Activated CD4-positive, alpha-beta memory T cell treated with anti-CD3 and anti-CD28 coated beads, Interleukin-2, amount 10 ng/mL, durations not matched to agents 7 days and 5 days (primary cell): ENCODE data around the gene TM9SF1. TPM values are rescaled to one million over a fixed set of nuclear protein-coding genes. Genes with fewer than 3 reads are reported as not detected.

ENCODE experiments used
- CTCF ChIA-PET: fragments of 350-600 bp; sonication (Branson Sonifier 250); formaldehyde crosslinking; loops from one replicate; lab custom pipeline; 2021; ENCODE audit warnings: antibody characterized with exemption, inconsistent platforms; lab: Charles Lee
- POLR2A ChIA-PET: fragments of 350-600 bp; sonication (Branson Sonifier 250); formaldehyde crosslinking; loops from one replicate; lab custom pipeline; 2021; ENCODE audit warnings: antibody characterized with exemption; lab: Charles Lee
- DNase-seq: peaks from one replicate; pipeline ENCODE4 v3.0.0-alpha.2; 2020
- H3K27ac Mint-ChIP-seq: one replicate; pipeline ENCODE4 v1.8.0; 2021; ENCODE audit warnings: mild to moderate bottlenecking, mixed read lengths
- H3K27me3 Mint-ChIP-seq: one replicate; pipeline ENCODE4 v1.8.0; 2021; ENCODE audit warnings: mixed read lengths
- H3K36me3 Mint-ChIP-seq: one replicate; pipeline ENCODE4 v1.8.0; 2021; ENCODE audit warnings: low read depth, mixed read lengths
- H3K4me1 Mint-ChIP-seq: one replicate; pipeline ENCODE4 v1.8.0; 2021; ENCODE audit warnings: mixed read lengths
- H3K4me3 Mint-ChIP-seq: one replicate; pipeline ENCODE4 v1.8.0; 2021; ENCODE audit warnings: mild to moderate bottlenecking, mixed read lengths
- H3K9me3 Mint-ChIP-seq: one replicate; pipeline ENCODE4 v1.8.0; 2021; ENCODE audit warnings: mixed read lengths
- total RNA-seq, 2 experiments: library from RNA; stranded (reverse); gene quantifications; one replicate each; pipeline ENCODE4 v1.2.3, GENCODE V29; 2021

The TM9SF1 gene
- total RNA-seq, 2 experiments from 2014 or later = 30.8 to 35.1 TPM

- POLR2A ChIA-PET = interaction anchor here (0.9 to 18.6 kb wide), 6 partner anchors 11 to 59 kb away, joined by 3 to 652 read pairs (median 5); partner anchors contain the start of genes DCAF11, EMC9, NRL and PSME1
- H3K27ac Mint-ChIP-seq = no peak overlapping the region
Observed at GRCh38 chr14:24155100-24155499, 40.1 kb downstream of the TM9SF1 start.

DNA sequence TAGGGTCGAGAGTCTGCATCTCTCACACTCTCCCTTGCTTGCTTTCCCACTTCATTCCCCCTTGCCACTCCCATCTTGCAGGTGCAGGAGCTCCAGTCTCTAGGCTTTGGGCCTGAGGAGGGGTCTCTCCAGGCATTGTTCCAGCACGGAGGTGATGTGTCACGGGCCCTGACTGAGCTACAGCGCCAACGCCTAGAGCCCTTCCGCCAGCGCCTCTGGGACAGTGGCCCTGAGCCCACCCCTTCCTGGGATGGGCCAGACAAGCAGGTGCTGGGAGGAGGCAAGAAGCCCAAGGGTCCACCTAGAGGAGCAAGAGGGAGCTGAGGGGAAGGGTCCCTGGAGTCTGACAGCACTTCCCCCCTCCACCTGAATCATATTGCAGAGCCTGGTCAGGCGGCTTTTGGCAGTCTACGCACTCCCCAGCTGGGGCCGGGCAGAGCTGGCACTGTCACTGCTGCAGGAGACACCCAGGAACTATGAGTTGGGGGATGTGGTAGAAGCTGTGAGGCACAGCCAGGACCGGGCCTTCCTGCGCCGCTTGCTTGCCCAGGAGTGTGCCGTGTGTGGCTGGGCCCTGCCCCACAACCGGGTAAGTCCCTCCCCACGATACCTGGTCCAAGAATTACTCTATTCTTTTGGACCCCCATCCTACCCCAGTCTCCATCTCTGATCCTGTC, 43.7 kb downstream of the TM9SF1 start:
- no peaks in the 10 kb centered on the region for H3K27me3 Mint-ChIP-seq
- H3K27ac Mint-ChIP-seq = no peak overlapping the region
- DNase-seq = no peak
- ChIA-PET CTCF (interaction anchor here (1.2 to 3.6 kb wide), 2 partner anchors 9 to 146 kb away, joined by 3 to 21 read pairs; partner anchors contain the start of gene IRF9), POLR2A (interaction anchor here (0.7 to 19.0 kb wide), 5 partner anchors 11 to 44 kb away, joined by 4 to 652 read pairs (median 8); partner anchors contain the start of genes EMC9, IRF9, NRL and PSME1)
- H3K9me3 Mint-ChIP-seq = no peaks in the 10 kb centered on the region
- peaks cover 28% of the 10 kb centered on the region for H3K4me1 Mint-ChIP-seq
- no peak overlapping the region for H3K4me3 Mint-ChIP-seq
- peaks cover 70% of the 10 kb centered on the region for H3K36me3 Mint-ChIP-seq

More at GRCh38 chr14:24155100-24155499, 40.1 kb downstream of the TM9SF1 start:
- Mint-ChIP-seq H3K4me3 (no peak overlapping the region), H3K27me3 (no peaks in the 10 kb centered on the region), H3K9me3 (no peaks in the 10 kb centered on the region), H3K36me3 (peaks cover 72% of the 10 kb centered on the region), H3K4me1 (peaks cover 15% of the 10 kb centered on the region)
- CTCF ChIA-PET = no interaction called here
- no peak for DNase-seq

DNA sequence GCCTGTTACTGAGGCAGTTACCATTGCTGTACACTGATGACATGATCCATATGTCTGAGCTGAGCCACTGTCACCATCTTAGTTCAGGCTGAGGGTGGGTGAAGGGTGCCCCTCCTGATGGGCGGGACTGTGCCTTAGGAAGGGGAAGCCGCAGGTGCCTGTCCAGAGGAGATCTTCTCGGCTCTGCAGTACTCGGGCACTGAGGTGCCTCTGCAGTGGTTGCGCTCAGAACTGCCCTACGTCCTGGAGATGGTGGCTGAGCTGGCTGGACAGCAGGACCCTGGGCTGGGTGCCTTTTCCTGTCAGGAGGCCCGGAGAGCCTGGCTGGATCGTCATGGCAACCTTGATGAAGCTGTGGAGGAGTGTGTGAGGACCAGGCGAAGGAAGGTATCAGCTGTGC, 44.2 kb downstream of the TM9SF1 start:
- CTCF ChIA-PET = interaction anchor here (1.2 to 3.6 kb wide), 2 partner anchors 10 to 146 kb away, joined by 3 to 21 read pairs; partner anchors contain the start of gene IRF9
- Mint-ChIP-seq H3K4me1 (peaks cover 28% of the 10 kb centered on the region), H3K9me3 (no peaks in the 10 kb centered on the region), H3K27ac (no peak overlapping the region), H3K36me3 (peaks cover 74% of the 10 kb centered on the region), H3K27me3 (no peaks in the 10 kb centered on the region), H3K4me3 (no peak overlapping the region)
- no peak for DNase-seq
- POLR2A ChIA-PET = interaction anchor here (0.7 to 19.0 kb wide), 6 partner anchors 10 to 45 kb away, joined by 3 to 652 read pairs (median 7); partner anchors contain the start of genes EMC9, IRF9, NRL and PSME1

GRCh38 chr14:24150567-24150966, 44.7 kb downstream of the TM9SF1 start:
- H3K4me3 Mint-ChIP-seq = no peak overlapping the region
- DNase-seq = no peak
- peaks cover 74% of the 10 kb centered on the region for H3K36me3 Mint-ChIP-seq
- peaks cover 31% of the 10 kb centered on the region for H3K4me1 Mint-ChIP-seq
- no peaks in the 10 kb centered on the region for H3K27me3 Mint-ChIP-seq
- ChIA-PET POLR2A (interaction anchor here (0.7 to 19.0 kb wide), 7 partner anchors 9 to 45 kb away, joined by 3 to 652 read pairs (median 6); partner anchors contain the start of genes EMC9, IRF9, NRL and PSME1), CTCF (interaction anchor here (0.8 to 3.6 kb wide), 3 partner anchors 9 to 147 kb away, joined by 3 to 21 read pairs (median 3); partner anchors contain the start of genes EMC9 and IRF9)
- H3K9me3 Mint-ChIP-seq = no peaks in the 10 kb centered on the region
- no peak overlapping the region for H3K27ac Mint-ChIP-seq

DNA sequence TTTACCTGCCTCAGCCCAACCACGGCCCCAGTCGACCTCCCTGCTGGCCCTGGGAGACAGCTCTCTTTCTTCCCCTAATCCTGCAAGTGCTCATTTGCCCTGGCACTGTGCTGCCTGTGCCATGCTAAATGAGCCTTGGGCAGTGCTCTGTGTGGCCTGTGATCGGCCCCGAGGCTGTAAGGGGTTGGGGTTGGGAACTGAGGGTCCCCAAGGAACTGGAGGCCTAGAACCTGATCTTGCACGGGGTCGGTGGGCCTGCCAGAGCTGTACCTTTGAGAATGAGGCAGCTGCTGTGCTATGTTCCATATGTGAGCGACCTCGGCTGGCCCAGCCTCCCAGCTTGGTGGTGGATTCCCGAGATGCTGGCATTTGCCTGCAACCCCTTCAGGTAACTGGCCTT, 45.2 kb downstream of the TM9SF1 start:
- H3K4me3 Mint-ChIP-seq = no peak overlapping the region
- no peaks in the 10 kb centered on the region for H3K27me3 Mint-ChIP-seq
- ChIA-PET CTCF (interaction anchor here (0.8 to 3.6 kb wide), 2 partner anchors 9 to 10 kb away, joined by 3 to 21 read pairs; partner anchors contain the start of genes EMC9 and IRF9), POLR2A (interaction anchor here (0.7 to 19.0 kb wide), 6 partner anchors 9 to 160 kb away, joined by 3 to 652 read pairs (median 6); partner anchors contain the start of genes EMC9, IRF9, PSME1 and TM9SF1)
- no peaks in the 10 kb centered on the region for H3K9me3 Mint-ChIP-seq
- H3K27ac Mint-ChIP-seq = no peak overlapping the region
- peaks cover 74% of the 10 kb centered on the region for H3K36me3 Mint-ChIP-seq
- H3K4me1 Mint-ChIP-seq = peaks cover 36% of the 10 kb centered on the region
- DNase-seq = no peak

DNA sequence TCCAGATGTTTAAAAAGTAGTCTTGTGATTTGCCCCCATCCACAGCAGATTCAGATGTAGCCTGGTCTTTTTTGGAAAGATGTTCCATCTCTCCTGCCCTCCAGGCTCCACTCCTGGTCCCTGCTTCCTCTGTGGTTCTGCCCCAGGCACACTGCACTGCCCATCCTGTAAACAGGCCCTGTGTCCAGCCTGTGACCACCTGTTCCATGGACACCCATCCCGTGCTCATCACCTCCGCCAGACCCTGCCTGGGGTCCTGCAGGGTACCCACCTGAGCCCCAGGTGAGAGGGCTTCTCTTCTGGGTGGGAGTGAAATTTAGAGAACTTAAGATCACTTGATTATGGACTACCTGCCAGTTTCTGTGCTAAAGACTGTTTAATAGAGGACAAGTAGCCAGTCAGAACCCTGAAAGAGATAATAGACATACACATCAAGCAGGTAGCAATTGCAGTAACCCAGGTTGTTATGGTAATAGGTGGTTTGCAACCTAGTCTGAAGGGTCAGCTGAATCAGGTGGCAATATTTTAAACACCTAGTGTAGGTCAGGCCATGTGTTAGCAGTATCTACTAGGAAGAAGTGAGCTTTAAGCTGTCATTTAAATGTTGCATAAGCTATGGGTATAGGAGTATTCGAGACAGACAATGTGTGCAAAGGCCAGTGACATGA, 45.8 kb downstream of the TM9SF1 start:
- DNase-seq = no peak
- H3K4me3 Mint-ChIP-seq = peak overlapping the region; percentile 96
- ChIA-PET CTCF (interaction anchor here (0.8 to 4.6 kb wide), 3 partner anchors 8 to 14 kb away, joined by 3 to 21 read pairs (median 20); partner anchors contain the start of genes EMC9, IRF9 and PSME1), POLR2A (interaction anchor here (0.7 to 21.4 kb wide), 10 partner anchors 8 to 161 kb away, joined by 3 to 652 read pairs (median 16); partner anchors contain the start of genes DCAF11, EMC9, IRF9 and NRL)
- no peaks in the 10 kb centered on the region for H3K27me3 Mint-ChIP-seq
- H3K36me3 Mint-ChIP-seq = peaks cover 74% of the 10 kb centered on the region
- H3K9me3 Mint-ChIP-seq = no peaks in the 10 kb centered on the region
- H3K27ac Mint-ChIP-seq = peak overlapping the region; percentile 44
- H3K4me1 Mint-ChIP-seq = peaks cover 40% of the 10 kb centered on the region

GRCh38 chr14:24147761-24148428, 47.3 kb downstream of the TM9SF1 start:
- H3K4me1 Mint-ChIP-seq = peaks cover 55% of the 10 kb centered on the region
- H3K27ac Mint-ChIP-seq = peak overlapping the region; percentile 84
- H3K36me3 Mint-ChIP-seq = peaks cover 80% of the 10 kb centered on the region
- H3K27me3 Mint-ChIP-seq = no peaks in the 10 kb centered on the region
- ChIA-PET CTCF (interaction anchor here (0.6 to 4.6 kb wide), 10 partner anchors 8 to 160 kb away, joined by 3 to 76 read pairs (median 7); partner anchors contain the start of genes CIDEB, IRF9, PSME1 and TINF2), POLR2A (interaction anchor here (0.8 to 21.4 kb wide), 19 partner anchors 11 to 99 kb away, joined by 3 to 652 read pairs (median 8); partner anchors contain the start of genes CHMP4A, DCAF11, IPO4 and IRF9)
- H3K4me3 Mint-ChIP-seq = peak overlapping the region; percentile 96
- DNase-seq = no peak
- no peaks in the 10 kb centered on the region for H3K9me3 Mint-ChIP-seq

DNA sequence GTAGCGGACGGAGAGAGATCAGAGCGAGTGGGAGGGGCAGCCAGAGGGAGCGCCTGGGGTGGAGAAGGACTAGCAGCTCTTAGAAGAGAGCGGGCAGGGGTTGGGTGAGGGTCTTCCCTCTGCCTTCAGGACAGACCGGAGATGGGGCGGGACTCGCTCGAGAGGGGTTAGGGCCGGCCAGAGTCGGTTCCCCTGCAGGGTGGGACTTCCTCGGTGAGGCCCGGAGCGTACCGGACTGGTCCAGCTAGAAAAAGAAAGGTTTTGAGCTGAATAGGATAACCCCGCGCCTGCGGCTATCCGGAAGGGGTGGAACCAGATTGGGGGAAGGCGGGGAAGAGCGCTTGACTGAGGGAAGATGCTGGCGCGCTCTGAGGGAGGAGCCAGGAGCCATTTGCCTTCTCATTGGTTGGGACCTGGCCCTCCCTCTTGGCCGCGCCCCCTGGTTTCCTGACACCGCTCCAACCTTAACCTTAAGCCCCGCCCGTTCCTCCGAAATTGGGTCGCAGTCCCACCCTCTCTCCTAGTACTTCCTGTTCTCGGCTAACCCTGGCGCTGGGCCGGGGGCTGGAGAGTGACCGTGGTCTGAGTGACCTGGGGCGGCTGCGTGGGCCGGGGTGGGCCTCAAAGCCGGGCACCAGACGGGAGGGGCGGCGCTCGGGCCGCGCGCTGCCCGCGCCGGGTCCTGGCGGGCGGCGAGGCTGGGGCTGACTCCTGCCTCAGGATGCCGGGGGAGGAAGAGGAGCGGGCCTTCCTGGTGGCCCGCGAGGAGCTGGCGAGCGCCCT, 48.1 kb downstream of the TM9SF1 start, which contains the start of gene RNF31:
TSS of gene RNF31 (plus strand) at position 521 of the 783 bp plus-strand sequence. CDS start at position 722, 201 bp downstream.
- ChIA-PET CTCF (interaction anchor here (1.0 to 4.6 kb wide), 15 partner anchors 9 to 285 kb away, joined by 3 to 76 read pairs (median 5); partner anchors contain the start of genes CIDEB, DCAF11, IRF9 and NRL), POLR2A (interaction anchor here (1.0 to 21.4 kb wide), 22 partner anchors 10 to 283 kb away, joined by 3 to 652 read pairs (median 8); partner anchors contain the start of genes CBLN3, CHMP4A, DCAF11 and IPO4)
- no peaks in the 10 kb centered on the region for H3K27me3 Mint-ChIP-seq
- no peaks in the 10 kb centered on the region for H3K9me3 Mint-ChIP-seq
- peaks cover 58% of the 10 kb centered on the region for H3K4me1 Mint-ChIP-seq
- peak; percentile 99 for DNase-seq
- H3K27ac Mint-ChIP-seq = peak within 1 kb of the TSS; percentile 99
- H3K4me3 Mint-ChIP-seq = peak within 1 kb of the TSS; percentile 96
- H3K36me3 Mint-ChIP-seq = peaks cover 80% of the 10 kb centered on the region

DNA sequence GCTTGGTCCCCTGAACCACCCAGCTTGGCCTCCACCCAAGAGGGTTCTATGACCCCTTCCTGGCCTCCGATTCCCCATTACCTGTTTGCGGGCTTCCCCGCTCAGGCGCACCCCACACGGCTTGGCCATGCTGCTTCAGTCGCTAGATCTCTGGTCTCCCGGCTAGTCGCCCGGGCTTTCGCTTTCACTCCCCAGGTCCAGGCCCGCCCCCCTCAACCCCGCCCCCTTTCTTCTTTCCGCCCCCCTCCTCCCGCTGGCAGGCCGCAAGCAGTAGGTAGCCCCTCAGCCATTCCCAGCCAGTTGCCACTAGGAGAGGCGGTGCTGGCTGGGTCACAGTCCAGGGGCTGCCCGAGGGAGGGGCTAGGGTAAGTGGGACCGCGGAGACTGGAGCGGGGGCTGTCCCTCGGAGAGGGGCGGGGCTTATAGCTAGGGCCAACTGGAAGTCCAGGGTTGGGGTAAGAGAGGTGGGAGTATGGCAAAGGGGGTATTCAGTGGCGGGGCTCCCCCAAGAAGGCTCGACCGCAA, 48.7 kb downstream of the TM9SF1 start, which contains the start of gene PSME2:
TSS of gene PSME2 (minus strand) at position 158 of the 525 bp plus-strand sequence. CDS start at position 129, 29 bp downstream.
- DNase-seq = peak; percentile 91
- H3K27ac Mint-ChIP-seq = peak within 1 kb of the TSS; percentile 99
- ChIA-PET CTCF (interaction anchor here (1.0 to 4.6 kb wide), 14 partner anchors 9 to 285 kb away, joined by 3 to 76 read pairs (median 6); partner anchors contain the start of genes CIDEB, DCAF11, IRF9 and NRL), POLR2A (interaction anchor here (0.9 to 21.4 kb wide), 25 partner anchors 9 to 284 kb away, joined by 3 to 652 read pairs (median 7); partner anchors contain the start of genes CARMIL3, CBLN3, CHMP4A and DCAF11)
- no peaks in the 10 kb centered on the region for H3K27me3 Mint-ChIP-seq
- H3K4me3 Mint-ChIP-seq = peak within 1 kb of the TSS; percentile 96
- peaks cover 63% of the 10 kb centered on the region for H3K4me1 Mint-ChIP-seq
- H3K9me3 Mint-ChIP-seq = no peaks in the 10 kb centered on the region
- H3K36me3 Mint-ChIP-seq = peaks cover 81% of the 10 kb centered on the region

DNA sequence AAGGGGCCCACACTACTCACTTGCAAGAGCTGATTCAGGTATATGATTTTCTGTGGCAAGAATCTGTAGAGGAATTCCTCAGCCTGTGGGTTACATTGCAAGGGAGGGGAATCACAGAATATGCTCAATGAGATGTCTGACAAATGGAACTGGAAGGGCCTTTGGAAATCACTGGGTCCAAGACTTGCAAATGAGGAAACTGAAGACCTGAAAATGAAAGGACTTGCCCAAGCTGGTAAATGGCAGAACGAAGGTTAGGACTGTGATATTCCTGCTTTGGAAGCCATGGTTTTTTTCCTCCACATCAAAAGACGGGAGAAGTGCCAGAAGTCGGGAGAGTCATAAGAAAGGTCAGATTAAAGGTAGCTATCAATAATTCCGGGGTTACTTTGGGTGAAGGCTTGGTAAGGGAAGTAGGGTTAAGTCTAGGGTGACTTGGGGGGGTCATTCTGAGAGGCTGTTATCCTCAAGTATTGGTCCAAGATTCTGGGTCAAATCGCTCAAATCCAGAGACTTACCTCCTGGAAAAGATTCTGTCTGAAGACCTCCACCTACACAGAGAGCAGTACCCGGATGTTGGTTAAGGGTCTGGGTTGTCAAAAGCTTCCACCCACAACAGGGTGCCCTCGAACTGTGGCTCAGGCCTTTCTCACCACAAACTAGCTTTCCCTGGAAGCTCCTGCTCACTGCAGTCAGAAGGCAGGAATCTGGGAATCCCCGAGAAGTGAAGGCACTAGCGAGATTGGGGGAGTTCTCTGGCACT, 49.4 kb downstream of the TM9SF1 start:
- peak overlapping the region; percentile 99 for H3K27ac Mint-ChIP-seq
- H3K4me3 Mint-ChIP-seq = peak overlapping the region; percentile 96
- POLR2A ChIA-PET = interaction anchor here (0.9 to 21.4 kb wide), 21 partner anchors 9 to 284 kb away, joined by 3 to 652 read pairs (median 8); partner anchors contain the start of genes CARMIL3, CBLN3, CHMP4A and DCAF11
- CTCF ChIA-PET = interaction anchor here (1.0 to 4.6 kb wide), 11 partner anchors 10 to 162 kb away, joined by 3 to 76 read pairs (median 8); partner anchors contain the start of genes CIDEB, DCAF11, IRF9 and NRL
- no peaks in the 10 kb centered on the region for H3K27me3 Mint-ChIP-seq
- DNase-seq = no peak
- no peaks in the 10 kb centered on the region for H3K9me3 Mint-ChIP-seq
- peaks cover 60% of the 10 kb centered on the region for H3K4me1 Mint-ChIP-seq
- peaks cover 82% of the 10 kb centered on the region for H3K36me3 Mint-ChIP-seq
